ENCODE data around the gene KCNK6.

The KCNK6 gene

DNA sequence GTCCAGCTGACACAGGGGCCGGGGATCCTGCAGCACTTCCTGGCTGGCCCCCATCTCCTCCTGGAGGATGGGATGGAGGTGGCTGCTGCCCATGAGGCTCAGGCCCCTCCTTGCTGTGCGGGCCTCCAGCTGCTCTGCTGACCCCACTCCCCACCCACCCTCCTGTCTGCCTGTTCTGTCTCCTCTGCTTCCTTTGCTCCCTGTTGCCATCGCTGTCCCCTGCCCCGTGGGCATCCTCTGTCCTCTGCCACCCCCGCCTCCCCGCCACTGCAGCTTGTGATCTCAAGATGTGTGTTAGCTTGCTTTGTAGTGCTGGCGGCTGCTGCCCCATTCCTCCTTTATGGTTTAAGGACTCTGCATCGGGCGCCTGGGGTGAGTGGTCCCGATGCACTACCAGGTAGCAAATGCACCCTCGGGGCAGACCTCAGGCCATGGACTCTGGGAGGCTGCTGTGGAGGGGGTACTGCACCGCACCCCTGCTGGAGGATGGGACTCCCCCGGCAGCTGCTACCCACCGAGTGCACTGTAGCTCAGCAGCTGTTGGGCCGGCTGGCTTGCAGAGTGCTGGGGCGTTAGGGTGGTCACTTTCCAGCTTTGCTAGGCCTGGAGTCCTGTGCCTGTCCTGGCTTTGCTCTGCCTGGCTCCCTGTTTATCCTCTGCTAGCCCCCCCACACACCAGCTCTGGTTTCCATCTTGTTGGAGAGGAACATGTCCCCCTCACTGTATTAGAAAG, 31.4 kb upstream of the KCNK6 start:
- no peaks in the 10 kb centered on the region for H3K4me1 Mint-ChIP-seq
- no peaks in the 10 kb centered on the region for H3K9me3 Mint-ChIP-seq
- no peaks in the 10 kb centered on the region for H3K27me3 Mint-ChIP-seq
- no peak overlapping the region for H3K4me3 Mint-ChIP-seq
- H3K27ac Mint-ChIP-seq = no peak overlapping the region
- peaks cover 3% of the 10 kb centered on the region for H3K36me3 Mint-ChIP-seq

DNA sequence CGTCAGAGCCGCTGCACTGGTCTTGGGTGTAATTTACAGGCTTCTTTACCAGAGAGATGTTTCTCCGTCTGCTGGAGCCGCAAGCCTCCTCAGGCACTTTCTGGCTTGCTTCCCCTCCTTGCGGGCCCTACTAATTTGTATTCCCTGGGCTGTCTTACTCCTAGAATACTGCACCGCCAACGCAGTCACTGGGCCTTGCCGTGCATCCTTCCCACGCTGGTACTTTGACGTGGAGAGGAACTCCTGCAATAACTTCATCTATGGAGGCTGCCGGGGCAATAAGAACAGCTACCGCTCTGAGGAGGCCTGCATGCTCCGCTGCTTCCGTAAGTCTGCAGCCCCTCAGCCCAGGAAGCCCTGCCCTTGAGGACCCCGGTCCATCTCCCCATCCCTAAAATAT, 29.7 kb upstream of the KCNK6 start:
- Mint-ChIP-seq H3K27ac (no peak overlapping the region), H3K27me3 (no peaks in the 10 kb centered on the region), H3K4me3 (no peak overlapping the region), H3K36me3 (peaks cover 3% of the 10 kb centered on the region), H3K9me3 (no peaks in the 10 kb centered on the region), H3K4me1 (no peaks in the 10 kb centered on the region)

DNA sequence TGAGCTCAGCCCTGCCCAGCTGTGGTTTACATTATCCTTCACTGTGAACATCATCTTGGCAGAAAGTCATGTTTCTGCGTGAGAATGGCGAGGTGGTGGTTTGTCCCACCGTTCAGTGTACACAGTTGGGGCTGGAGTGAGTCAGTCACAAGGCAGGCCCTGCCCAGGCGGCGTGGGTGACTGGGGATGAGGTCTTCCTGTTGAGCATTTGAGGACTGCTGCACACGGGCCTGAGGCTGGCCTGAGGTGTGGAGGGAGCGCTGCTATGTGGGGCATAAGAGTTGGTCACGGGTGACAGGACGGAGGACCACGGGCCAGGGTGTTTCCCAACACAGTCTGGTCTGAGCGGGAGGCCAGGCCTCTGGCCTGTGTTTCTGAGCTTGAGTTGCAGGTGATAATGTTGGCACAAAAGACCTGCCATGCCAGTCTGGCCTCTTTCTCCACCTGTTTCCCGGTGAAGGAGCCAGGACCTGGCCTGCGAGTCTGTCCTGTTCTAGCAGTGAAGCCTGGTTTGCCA, 29.0 kb upstream of the KCNK6 start:
- Mint-ChIP-seq H3K4me1 (no peaks in the 10 kb centered on the region), H3K27ac (no peak overlapping the region), H3K36me3 (peaks cover 3% of the 10 kb centered on the region), H3K27me3 (no peaks in the 10 kb centered on the region), H3K9me3 (no peaks in the 10 kb centered on the region), H3K4me3 (no peak overlapping the region)

DNA sequence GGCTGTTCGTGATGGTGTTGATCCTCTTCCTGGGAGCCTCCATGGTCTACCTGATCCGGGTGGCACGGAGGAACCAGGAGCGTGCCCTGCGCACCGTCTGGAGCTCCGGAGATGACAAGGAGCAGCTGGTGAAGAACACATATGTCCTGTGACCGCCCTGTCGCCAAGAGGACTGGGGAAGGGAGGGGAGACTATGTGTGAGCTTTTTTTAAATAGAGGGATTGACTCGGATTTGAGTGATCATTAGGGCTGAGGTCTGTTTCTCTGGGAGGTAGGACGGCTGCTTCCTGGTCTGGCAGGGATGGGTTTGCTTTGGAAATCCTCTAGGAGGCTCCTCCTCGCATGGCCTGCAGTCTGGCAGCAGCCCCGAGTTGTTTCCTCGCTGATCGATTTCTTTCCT, 27.8 kb upstream of the KCNK6 start:
- H3K27me3 Mint-ChIP-seq = no peaks in the 10 kb centered on the region
- H3K27ac Mint-ChIP-seq = no peak overlapping the region
- no peaks in the 10 kb centered on the region for H3K9me3 Mint-ChIP-seq
- no peaks in the 10 kb centered on the region for H3K36me3 Mint-ChIP-seq
- no peak overlapping the region for H3K4me3 Mint-ChIP-seq
- H3K4me1 Mint-ChIP-seq = no peaks in the 10 kb centered on the region

DNA sequence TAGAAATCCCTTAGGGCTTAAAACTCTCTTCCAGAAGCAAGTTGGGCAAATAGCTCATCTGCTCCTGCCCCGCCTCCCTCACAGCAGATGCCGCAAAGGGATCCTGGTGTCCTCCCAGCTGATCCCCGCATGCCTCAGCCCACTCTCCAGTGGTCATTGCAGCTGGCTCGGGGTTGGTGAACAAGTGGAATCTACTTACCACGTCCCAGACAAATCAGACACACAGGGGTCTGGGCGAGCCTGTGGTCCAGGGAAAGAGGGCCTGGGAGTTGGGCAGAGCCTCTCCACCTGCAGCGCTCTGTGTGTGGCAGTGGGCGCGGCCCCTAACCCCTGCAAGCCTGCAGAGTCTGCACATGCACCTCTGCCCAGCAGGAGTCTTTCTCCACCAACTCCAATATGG, 26.4 kb upstream of the KCNK6 start:
- Mint-ChIP-seq H3K36me3 (no peaks in the 10 kb centered on the region), H3K27me3 (no peaks in the 10 kb centered on the region), H3K9me3 (no peaks in the 10 kb centered on the region)

DNA sequence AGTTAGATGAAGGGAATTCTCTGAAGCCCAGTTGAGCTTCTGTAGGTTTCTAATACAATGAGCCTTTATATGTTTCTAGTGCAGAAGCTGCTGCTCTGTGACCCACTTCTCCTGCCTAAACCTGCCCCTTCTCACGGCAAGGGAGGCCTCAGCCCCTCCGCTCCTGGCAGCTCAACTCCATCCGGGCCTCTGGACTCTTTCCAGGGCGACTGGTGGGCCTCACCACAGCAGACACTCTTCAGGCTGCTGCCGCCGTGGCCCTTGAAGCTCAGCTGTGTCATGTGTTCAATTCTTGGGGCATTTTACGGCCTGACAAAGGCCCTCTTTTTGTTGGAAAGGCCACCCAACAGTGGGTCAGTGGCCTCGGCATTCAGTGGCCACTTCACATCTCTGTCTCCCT, 25.6 kb upstream of the KCNK6 start:
- no peaks in the 10 kb centered on the region for H3K36me3 Mint-ChIP-seq
- H3K9me3 Mint-ChIP-seq = no peaks in the 10 kb centered on the region
- no peak overlapping the region for H3K4me3 Mint-ChIP-seq
- no peaks in the 10 kb centered on the region for H3K27me3 Mint-ChIP-seq
- H3K4me1 Mint-ChIP-seq = no peaks in the 10 kb centered on the region
- no peak overlapping the region for H3K27ac Mint-ChIP-seq

More for the DNA sequence above, 26.4 kb upstream of the KCNK6 start:
- Mint-ChIP-seq H3K4me1 (no peaks in the 10 kb centered on the region), H3K4me3 (no peak overlapping the region), H3K27ac (no peak overlapping the region)

DNA sequence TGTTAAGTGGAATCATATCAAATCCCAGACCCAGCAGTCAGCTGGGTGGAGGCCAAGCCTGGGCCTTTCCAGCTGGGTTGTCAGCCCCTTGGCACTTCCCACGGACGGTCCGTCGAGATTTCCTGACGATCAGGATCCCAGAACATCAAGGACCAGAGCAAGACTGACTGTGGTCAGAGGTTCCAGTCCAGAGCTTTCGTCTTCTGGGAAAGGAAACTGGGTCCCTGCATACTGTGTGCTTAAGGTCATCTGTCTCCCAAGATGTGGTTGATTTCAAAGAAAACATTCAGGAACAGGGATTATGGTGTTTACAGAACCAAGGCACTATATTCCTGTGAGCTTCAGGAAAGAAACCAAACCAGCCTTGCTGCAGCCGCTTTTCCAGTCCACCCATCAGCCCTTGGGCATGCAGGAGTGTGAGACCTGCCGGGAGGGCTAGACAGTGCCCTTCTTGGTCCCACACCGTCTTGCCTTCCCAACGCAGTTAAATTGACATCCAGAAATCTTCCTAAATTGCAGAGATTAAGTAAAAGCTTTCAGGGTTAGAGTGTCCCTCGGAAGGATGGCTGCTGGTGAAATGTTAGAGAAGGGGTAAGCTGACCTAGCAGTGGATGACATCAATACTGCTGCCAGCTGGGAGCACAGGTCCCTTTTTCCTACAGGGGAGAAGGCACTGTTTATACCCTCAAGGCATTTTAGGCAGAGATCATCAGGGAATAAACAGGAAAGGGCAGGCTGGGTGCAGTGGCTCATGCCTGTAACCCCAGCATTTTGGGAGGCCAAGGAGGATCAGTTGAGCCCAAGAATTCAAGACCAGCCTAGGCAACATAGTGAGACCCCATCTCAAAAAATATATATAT, 20.6 kb upstream of the KCNK6 start:
- Mint-ChIP-seq H3K27ac (no peak overlapping the region), H3K4me3 (no peak overlapping the region), H3K27me3 (no peaks in the 10 kb centered on the region), H3K36me3 (no peaks in the 10 kb centered on the region), H3K9me3 (no peaks in the 10 kb centered on the region), H3K4me1 (no peaks in the 10 kb centered on the region)

DNA sequence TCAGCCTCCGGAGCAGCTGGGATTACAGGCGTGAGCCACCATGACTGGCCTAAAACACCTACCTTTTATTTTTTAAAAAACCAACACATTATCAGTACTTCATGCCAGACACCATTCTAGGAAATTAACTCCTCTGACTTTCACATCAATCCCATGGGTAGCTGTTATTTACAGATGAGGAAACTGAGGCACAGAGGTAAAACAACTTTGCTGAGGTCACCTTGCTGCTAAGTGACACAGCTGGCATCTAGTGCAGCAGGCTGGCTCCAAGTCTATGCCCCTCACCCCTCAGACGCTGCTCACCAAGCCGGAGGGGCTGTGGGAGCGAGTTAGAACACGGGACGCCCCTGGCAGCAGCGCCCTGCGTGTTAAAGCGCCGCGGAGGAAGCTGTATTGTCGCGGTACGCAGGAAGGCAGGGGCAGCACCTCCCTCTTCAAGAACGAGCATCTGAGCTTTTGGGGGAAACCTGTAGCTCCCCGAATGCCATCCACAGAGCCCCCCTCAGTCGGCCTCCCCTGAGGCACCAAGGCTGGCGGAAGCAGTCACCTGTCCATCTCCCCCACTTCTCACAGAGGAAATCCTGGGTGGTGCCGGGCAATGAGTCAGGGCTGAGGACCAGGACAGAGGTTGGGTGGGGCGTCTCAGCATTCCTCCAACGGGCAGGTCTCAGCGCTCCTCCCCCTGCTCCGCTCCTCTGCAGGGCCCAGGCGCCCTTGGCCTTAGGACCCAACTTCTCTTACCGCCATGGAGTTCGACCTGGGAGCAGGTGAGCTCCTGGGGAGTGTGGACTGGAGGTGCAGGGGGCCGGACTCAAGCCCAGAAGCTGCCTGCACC, 15.9 kb upstream of the KCNK6 start, which contains the start of gene C19orf33:
Gene C19orf33, plus strand, starts transcription at position 735 of the 835 bp plus-strand sequence. Its CDS starts 11 bp downstream, at position 746.
- Mint-ChIP-seq H3K4me1 (no peaks in the 10 kb centered on the region), H3K27ac (no peak within 1 kb of the TSS), H3K36me3 (no peaks in the 10 kb centered on the region), H3K4me3 (no peak within 1 kb of the TSS), H3K27me3 (no peaks in the 10 kb centered on the region), H3K9me3 (no peaks in the 10 kb centered on the region)

DNA sequence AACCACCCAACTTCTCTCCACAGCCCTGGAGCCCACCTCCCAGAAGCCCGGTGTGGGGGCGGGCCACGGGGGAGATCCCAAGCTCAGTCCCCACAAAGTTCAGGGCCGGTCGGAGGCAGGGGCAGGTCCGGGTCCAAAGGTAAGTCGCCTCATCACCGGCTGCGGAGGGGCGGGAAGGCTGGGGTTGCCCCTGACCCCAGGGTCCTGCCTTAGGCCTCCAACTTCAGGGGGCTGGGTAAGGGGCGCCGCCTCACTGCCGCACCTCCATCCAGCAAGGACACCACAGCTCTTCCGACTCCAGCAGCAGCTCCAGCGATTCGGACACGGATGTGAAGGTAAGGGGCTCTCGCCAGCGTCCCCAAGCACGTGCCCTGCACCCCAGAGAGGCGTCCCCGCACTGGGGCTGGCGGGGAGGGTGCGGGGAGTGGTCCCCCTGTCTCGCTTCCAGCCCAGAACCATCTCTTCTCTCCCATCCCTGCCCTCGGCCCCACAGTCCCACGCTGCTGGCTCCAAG, 15.2 kb upstream of the KCNK6 start:
- Mint-ChIP-seq H3K4me3 (no peak overlapping the region), H3K9me3 (no peaks in the 10 kb centered on the region), H3K4me1 (no peaks in the 10 kb centered on the region), H3K27ac (no peak overlapping the region), H3K36me3 (no peaks in the 10 kb centered on the region), H3K27me3 (no peaks in the 10 kb centered on the region)

DNA sequence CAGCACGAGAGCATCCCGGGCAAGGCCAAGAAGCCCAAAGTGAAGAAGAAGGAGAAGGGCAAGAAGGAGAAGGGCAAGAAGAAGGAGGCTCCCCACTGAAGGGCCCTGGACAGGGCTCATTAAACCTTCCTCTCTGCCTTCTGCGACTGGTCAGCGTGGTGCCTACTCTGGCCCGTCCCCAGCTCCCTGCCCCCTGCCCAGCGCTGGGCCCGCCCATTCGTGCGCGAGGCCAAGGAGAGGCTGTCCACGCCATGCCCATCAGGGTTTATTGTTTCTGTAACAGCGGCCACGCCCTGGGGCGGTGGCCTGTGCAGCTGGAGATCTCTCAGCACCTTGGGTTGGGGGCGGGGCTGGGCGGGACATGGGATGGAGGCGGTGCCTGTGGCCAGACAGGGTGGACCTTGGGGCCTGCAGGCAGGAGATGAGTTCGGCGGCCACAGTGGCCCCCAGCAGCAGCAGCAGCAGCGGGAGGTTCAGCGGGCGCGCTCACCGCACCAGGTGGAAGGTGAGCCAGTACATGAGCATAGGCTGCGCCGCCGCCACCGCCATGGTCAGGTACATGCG, 14.7 kb upstream of the KCNK6 start:
- Mint-ChIP-seq H3K27me3 (no peaks in the 10 kb centered on the region), H3K4me1 (no peaks in the 10 kb centered on the region), H3K27ac (no peak overlapping the region), H3K36me3 (no peaks in the 10 kb centered on the region), H3K4me3 (no peak overlapping the region), H3K9me3 (no peaks in the 10 kb centered on the region)

DNA sequence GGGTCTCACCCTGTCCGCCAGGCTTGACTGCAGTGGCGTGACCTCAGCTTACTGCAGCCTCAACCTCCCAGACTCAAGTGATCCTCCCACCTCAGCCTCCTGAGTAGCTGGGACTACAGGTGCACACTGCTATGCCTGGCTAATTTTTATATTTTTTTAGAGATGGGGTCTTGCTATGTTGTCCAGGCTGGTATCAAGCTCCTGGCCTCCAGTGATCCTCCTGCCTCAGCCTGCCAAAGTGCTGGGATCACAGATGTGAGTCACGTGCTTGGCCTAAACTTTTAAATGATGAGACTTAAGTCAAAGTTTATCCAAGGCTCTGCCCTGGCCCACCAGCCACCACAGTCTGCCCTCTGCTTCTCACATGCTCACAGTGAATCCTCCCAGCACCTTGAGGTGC, 13.4 kb upstream of the KCNK6 start:
- Mint-ChIP-seq H3K36me3 (peaks cover 2% of the 10 kb centered on the region), H3K4me1 (no peaks in the 10 kb centered on the region), H3K4me3 (no peak overlapping the region), H3K9me3 (no peaks in the 10 kb centered on the region), H3K27me3 (no peaks in the 10 kb centered on the region), H3K27ac (no peak overlapping the region)

DNA sequence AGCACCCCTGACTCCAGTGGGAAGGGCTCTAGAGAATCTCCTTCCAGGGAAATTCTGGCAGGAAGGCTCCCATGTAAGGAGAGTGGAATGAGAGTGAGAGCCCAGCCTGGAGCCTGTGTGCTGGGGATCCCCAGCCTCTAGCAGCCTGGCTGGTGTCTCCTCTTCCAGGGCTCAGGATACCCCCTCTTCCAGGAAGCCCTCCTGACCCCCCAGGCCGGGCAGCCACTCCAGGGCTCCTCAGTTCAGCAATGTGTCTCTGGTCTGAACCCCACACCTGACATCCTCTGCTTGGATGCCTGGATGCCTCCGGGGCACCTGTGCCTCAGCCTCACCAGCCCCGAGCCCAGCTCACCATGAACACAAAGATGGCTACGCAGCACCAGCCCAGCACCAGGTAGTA, 12.6 kb upstream of the KCNK6 start:
- peaks cover 2% of the 10 kb centered on the region for H3K36me3 Mint-ChIP-seq
- no peak overlapping the region for H3K4me3 Mint-ChIP-seq
- H3K4me1 Mint-ChIP-seq = no peaks in the 10 kb centered on the region
- H3K27me3 Mint-ChIP-seq = no peaks in the 10 kb centered on the region
- H3K9me3 Mint-ChIP-seq = no peaks in the 10 kb centered on the region
- H3K27ac Mint-ChIP-seq = no peak overlapping the region

DNA sequence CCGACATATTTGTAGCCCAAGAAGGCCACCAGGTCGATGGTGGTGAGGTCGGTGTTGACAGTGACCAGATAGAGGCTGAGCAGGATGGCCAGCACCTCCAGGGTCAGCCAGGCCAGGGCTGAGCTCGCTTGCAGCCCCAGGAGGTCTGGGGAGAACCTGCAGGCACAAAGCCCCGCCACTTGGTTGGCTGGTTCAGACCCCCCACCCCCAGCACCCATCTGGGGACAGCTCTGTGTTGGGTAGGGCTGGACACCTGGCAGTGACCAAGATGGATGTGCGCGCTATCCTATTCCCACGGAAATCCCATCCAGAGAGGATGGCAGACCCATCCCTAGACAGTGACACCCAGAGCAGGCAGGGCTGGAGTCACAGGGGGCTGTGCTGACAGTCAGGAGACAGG, 12.0 kb upstream of the KCNK6 start:
- no peaks in the 10 kb centered on the region for H3K9me3 Mint-ChIP-seq
- H3K4me1 Mint-ChIP-seq = no peaks in the 10 kb centered on the region
- no peak overlapping the region for H3K4me3 Mint-ChIP-seq
- H3K27me3 Mint-ChIP-seq = no peaks in the 10 kb centered on the region
- H3K36me3 Mint-ChIP-seq = peaks cover 2% of the 10 kb centered on the region
- no peak overlapping the region for H3K27ac Mint-ChIP-seq

DNA sequence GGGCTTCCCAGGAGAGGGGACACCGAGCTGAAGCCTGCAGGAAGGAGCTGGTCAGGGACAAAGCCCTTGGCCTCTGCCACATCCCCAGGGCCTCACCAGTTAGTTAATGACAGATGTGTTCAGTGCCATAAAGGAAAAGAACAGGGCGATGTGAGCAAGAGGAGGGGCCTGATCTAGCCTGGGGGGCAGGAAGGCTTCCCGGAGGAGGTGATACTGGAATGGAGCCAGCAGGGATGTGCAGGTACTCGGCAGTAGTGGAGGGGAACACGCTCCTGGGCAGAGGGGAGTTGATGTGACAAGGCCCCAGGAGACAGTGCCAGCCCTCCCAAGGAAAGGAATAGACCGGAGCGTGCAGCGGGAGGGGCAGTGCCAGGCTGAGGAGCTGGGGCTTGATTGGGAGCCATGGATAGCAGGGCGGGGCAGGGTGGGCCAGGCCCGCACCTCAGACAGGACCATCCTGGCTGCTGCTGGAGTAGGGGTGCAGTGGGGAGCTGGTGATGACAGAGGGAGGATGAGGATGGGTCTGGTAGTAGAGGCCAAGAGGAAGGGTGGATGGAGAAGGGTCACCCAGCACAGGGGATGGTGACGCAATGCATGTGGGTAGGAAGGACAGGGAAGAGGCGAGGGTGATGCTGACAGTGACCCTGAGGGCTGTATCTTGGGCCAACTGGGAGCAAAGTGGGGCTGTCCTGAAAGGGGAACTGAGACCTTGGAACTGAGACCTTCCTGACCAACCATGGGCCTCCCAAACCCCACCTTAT, 11.5 kb upstream of the KCNK6 start:
- H3K27me3 Mint-ChIP-seq = no peaks in the 10 kb centered on the region
- no peaks in the 10 kb centered on the region for H3K4me1 Mint-ChIP-seq
- H3K27ac Mint-ChIP-seq = no peak overlapping the region
- H3K4me3 Mint-ChIP-seq = no peak overlapping the region
- no peaks in the 10 kb centered on the region for H3K9me3 Mint-ChIP-seq
- peaks cover 2% of the 10 kb centered on the region for H3K36me3 Mint-ChIP-seq

Measured in activated naive CD4-positive, alpha-beta T cell treated with anti-CD3 and anti-CD28 coated beads, Interleukin-2, amount 50 U/mL, for 24 hours (primary cell).